ENCODE data around the gene FMN1. TPM values are rescaled to one million over a fixed set of nuclear protein-coding genes. Genes with fewer than 3 reads are reported as not detected.

FMN1 gene
- polyA plus RNA-seq, 3 donors = 0.55 to 1.1 (median 1.0) TPM

- no peak overlapping the region for H3K27ac ChIP-seq (ENCODE audit: low read depth, low read length)
- WGBS, 3 donors = 34 to 62% (median 54%) methylated on average over 5 of the region's 5 CpGs
Measured at GRCh38 chr15:32872621-32873283, 321.8 kb downstream of the FMN1 start.

DNA sequence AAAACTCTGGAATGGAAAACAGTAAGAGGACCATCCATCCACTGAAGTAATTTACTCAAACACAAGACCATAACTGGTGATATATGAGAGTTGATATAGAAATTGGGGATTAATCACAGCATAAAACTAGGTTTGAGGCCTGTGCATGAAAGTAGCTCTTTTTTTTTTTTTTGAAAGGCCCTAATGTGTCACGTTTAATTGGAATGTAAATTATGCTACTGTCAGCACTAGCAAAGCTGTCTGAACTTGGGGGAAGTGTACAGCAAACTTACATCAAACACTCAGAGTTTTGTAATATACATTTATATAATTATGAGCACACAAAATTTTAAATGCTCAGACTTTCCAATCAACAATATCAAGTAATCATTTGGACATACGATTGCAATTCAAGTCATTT, 322.6 kb downstream of the FMN1 start:
- no peak overlapping the region for H3K27ac ChIP-seq (ENCODE audit: low read depth, low read length)
- WGBS, 3 donors = 75 to 82% (median 80%) methylated on average over 2 of the region's 2 CpGs

DNA sequence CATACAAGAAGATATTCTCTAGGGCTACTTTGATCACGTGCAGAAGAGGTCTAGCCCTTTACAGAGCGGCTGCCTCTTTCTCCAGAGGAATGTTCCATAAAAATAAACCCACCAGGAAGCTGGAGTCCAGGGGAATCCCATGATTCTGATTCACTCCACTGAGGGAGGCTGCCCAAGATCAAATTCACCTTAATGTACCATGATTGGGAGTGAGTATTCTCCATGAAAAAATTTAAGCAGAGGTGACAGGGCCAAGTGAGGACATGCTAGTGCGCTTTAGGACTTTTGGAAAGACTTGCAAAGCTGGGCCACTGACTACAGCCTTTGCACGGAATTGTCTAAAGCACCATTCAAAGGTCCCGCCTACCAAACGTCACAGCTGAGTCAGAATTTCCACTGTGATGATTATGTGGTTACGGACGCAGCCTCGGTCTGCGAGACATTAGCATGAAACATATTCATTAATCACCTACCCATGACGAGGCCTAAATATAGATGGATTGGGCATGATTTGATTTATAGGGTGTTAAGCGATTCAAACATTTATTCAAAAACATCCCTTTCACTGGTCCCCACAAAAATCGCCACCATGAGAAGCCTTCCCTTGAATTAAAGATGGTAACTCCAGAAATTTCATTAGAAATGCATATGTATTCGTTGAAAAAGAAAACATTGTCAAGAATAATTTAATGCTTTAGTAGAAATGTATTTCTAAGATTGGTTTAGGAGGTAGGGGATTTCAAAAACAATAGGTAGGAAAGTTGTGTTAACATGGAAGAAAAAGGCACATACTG, 324.1 kb downstream of the FMN1 start:
- H3K27ac ChIP-seq (ENCODE audit: low read depth, low read length) = no peak overlapping the region
- 85 to 94% (median 89%) methylated on average over 14 of the region's 14 CpGs for WGBS, 3 donors

DNA sequence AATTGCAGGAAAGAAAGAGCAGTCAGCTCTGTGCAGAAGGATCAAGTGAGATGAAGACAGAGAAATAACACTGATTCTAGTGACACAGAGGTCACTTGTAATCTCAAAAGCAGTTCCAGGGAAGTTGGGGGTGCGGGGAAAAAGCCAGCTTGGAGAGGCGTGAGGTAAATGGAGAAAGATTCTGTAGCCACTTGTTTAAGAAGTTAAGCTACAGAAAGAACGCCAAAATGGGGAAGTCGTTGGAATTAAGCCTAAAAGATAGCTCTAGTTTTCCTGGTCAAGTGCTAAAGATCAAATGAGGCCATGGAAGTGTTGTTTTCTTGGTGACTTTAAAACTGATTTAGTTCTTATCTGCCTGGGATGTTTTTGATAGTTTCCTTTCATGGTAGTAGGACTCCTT, 324.7 kb downstream of the FMN1 start:
- no peak overlapping the region for H3K27ac ChIP-seq (ENCODE audit: low read depth, low read length)
- 51 to 72% (median 54%) methylated on average over 4 of the region's 4 CpGs for WGBS, 3 donors

GRCh38 chr15:32867313-32867626, 327.2 kb downstream of the FMN1 start:
- 68 to 94% (median 86%) methylated on average over 9 of the region's 9 CpGs for WGBS, 3 donors
- no peak overlapping the region for H3K27ac ChIP-seq (ENCODE audit: low read depth, low read length)

DNA sequence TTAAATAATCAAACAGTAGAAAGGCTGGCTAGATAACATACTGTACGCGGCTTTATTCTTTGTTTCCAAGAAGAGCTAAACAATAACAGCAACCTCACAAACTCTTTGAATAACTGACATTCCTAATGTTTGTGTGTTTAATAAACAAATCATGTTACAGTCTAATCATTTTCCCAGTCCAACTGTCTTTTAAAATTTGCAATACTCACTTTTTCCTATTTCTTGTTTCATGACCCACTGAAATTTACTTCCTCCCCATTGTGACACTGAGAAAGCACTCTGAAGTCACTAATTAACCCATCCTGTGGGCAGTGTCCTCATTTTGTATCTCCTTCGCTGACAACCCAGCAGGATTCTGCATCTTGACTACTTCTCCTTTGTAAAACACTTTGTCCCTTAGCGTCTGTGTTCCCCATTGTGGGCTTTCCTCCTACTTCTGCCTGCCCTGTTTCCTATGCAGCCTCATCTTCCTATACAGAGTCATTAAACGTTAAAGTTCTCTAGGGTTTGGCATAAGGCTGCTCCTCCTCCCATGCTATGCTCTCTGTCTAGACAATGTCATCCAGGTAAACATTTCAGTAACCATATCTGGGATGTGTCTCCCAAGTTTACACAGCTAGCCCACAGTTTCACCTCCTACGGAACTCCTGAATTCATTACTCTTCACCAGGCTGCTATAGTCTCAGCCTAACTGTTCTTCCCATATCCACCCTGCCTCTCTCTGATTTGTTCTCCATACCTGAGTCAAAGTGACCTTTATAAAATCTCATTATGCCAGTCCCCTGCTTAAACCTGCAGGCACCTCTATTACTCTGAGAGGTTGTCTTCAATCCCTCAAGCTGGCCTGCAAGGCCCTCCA, 327.8 kb downstream of the FMN1 start:
- WGBS, 3 donors = 65 to 75% (median 74%) methylated on average over 6 of the region's 6 CpGs
- no peak overlapping the region for H3K27ac ChIP-seq (ENCODE audit: low read depth, low read length)

DNA sequence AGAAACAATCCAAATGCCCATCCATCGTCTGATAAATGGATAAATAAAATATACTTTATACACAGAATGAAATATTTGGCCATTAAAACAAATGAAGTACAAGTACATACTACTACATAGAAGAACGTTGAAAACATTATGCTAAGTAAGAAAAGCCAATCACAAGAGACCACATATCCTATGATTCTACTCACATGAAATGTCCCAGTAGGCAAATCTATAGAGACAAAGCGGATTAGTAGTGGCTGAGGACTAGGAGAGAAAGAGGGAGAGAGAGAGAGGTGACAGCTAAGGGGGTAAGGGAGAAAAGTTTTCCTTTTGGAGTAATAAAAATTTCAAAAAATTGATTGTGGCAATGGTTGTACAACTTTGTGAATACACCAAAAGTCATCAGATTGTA, 329.7 kb downstream of the FMN1 start:
- no peak overlapping the region for H3K27ac ChIP-seq (ENCODE audit: low read depth, low read length)
- 88 to 91% (median 90%) methylated on average over 3 of the region's 3 CpGs for WGBS, 3 donors

DNA sequence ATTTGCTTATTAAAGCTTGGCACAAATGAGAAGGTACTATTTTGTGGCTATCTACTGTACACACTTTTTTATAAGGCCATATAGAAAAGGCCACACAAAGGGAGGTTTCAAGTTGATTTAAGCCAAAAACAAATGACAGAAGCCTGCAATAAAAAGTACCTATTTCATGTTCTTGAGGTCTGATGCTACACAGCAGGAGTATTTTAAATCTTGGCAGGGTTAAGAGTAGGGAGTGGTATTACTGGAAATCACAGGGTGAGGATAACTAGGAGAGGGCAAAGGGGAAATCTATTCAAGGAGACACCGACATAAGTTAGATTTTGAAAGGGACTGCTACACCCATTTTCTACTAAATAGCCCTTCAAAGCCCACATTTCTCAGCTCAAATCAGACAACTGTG, 330.5 kb downstream of the FMN1 start:
- 56 to 91% (median 77%) methylated on average over 1 of the region's 1 CpG for WGBS, 3 donors
- H3K27ac ChIP-seq (ENCODE audit: low read depth, low read length) = no peak overlapping the region

- 27 to 41% (median 27%) methylated on average over 14 of the region's 14 CpGs for WGBS, 3 donors
- no peak overlapping the region for H3K27ac ChIP-seq (ENCODE audit: low read depth, low read length)
Measured at GRCh38 chr15:32861761-32862160, 332.8 kb downstream of the FMN1 start.

GRCh38 chr15:32861174-32861573, 333.3 kb downstream of the FMN1 start:
- no peak overlapping the region for H3K27ac ChIP-seq (ENCODE audit: low read depth, low read length)
- WGBS, 3 donors = 86 to 94% (median 92%) methylated on average over 5 of the region's 5 CpGs

DNA sequence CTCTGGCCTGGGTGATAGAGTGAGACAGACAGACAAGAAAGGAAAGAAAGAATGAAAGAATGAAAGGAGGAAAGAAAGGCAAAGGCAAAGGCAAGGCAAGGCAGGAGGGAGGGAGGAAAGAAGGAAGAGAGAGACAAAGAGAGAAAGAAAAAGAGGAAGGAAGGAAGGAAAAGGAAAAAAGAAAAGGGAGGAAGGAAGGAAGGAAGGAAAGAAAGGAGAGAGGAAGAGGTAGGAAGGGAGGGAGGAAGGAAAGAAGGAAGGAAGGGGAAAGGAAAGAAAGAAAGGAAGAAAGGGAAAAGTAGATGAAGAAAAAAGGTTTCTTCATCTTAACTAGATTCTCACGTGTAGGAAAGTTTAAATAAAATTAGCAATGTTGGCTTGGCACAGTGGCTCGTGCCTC, 334.5 kb downstream of the FMN1 start:
- H3K27ac ChIP-seq (ENCODE audit: low read depth, low read length) = no peak overlapping the region
- 83 to 89% (median 84%) methylated on average over 2 of the region's 2 CpGs for WGBS, 3 donors

- 90 to 94% (median 90%) methylated on average over 3 of the region's 3 CpGs for WGBS, 3 donors
- H3K27ac ChIP-seq (ENCODE audit: low read depth, low read length) = no peak overlapping the region
Measured at GRCh38 chr15:32859251-32859650, 335.3 kb downstream of the FMN1 start.

GRCh38 chr15:32857732-32858131, 336.8 kb downstream of the FMN1 start:
- WGBS, 3 donors = 61 to 79% (median 77%) methylated on average over 2 of the region's 2 CpGs
- H3K27ac ChIP-seq (ENCODE audit: low read depth, low read length) = no peak overlapping the region

GRCh38 chr15:32856753-32857152, 337.8 kb downstream of the FMN1 start:
- no peak overlapping the region for H3K27ac ChIP-seq (ENCODE audit: low read depth, low read length)
- 76 to 88% (median 78%) methylated on average over 4 of the region's 4 CpGs for WGBS, 3 donors

DNA sequence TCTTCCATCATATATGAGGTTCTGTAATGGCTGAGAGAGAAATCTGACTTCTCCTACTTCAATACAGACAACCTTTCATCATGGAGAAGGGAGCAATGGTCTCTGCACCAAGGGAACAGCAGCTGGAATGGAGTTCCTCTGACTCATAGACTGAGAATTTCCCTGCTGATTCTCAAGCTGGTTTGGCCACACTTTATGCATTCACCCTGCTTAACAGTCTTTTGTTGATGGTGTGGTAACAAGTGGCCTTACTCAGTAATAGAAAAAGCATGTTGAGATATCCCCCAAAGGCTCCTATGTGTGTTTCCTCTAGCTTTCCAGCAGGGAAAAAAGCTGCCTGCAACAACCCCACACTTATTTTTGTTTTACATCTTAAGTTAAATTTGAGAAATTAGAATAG, 338.6 kb downstream of the FMN1 start:
- H3K27ac ChIP-seq (ENCODE audit: low read depth, low read length) = no peak overlapping the region

DNA sequence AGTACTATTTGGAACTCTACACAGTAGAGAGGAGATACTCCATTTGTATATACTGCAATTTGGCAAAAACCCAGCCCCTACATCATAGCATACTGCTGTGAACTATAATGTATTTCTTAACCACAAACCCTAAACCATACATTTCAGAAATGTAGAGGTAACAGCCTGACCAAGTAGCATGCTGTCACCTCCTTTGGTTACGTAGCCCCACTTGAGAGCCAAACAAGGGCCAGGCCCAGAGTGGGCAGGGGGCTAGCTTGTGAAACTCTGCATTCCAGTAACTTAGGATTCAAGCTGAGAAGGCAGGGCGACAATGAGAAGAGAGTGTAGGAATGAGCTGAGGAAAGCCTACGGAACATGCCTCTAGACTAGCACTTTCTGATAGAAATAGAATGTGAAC, 340.9 kb downstream of the FMN1 start:
- 94 to 96% (median 94%) methylated on average over 3 of the region's 3 CpGs for WGBS, 3 donors
- no peak overlapping the region for H3K27ac ChIP-seq (ENCODE audit: low read depth, low read length)

DNA sequence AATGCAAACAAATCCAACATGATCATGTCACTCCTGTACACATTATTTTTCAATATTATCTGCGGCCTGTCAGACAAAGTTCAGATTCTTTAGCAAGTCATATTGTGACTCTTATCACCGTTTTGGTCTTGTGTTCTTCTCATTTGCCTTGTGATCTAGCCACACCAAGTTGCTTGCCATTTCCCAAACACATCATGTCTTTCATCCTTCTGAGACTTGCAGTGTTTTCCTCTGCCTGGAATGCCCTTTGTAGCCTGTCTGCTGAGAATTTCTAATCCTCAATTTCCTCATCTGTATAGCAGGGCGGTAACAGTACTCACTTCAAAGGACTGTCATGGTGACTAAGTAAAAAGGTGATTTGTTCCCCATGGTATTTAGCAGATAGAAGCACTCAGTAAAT, 341.7 kb downstream of the FMN1 start:
- 71 to 85% (median 83%) methylated on average over 3 of the region's 3 CpGs for WGBS, 3 donors
- H3K27ac ChIP-seq (ENCODE audit: low read depth, low read length) = no peak overlapping the region

- 95 to 96% (median 95%) methylated on average over 4 of the region's 4 CpGs for WGBS, 3 donors
- H3K27ac ChIP-seq (ENCODE audit: low read depth, low read length) = no peak overlapping the region
Measured at GRCh38 chr15:32852017-32852416, 342.5 kb downstream of the FMN1 start.

DNA sequence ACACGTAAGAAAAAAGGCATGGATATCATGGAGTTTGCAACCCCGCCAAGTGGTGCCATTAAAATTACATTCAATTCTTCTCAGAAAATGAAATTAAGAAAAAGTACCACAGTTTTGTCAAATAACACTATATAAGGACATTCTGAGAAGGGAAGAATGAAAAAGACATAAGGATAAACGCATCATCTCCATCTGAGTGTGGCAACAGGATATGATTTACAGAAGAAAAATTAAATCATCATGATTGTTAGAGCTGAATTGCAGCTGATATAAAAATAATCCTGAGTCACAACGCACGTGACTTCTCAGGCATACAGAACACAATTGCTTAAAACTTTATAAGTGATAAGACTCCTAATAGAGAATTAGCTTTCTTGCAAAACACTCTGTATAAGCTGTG, 342.9 kb downstream of the FMN1 start:
- 79 to 93% (median 86%) methylated on average over 5 of the region's 5 CpGs for WGBS, 3 donors
- no peak overlapping the region for H3K27ac ChIP-seq (ENCODE audit: low read depth, low read length)

Data from adipose tissue (tissue), 3 donors.